Stomach (tissue), 4 donors: ENCODE results near the gene DYNC1H1.

Experiments
- EP300 ChIP-seq: sonication (generic); formaldehyde crosslinking; IDR thresholded peaks from one replicate; pipeline ENCODE4 v1.6.1; 2017; ENCODE audit warnings: antibody characterized with exemption
- POLR2A ChIP-seq, 4 donors: fragments of 450-650 bp; IDR thresholded peaks; one replicate each; pipeline ENCODE4 v1.6.1; 2016; ENCODE audit warnings: antibody characterized with exemption in 4 of 4, control low read depth in 2 of 4, mild to moderate bottlenecking in 1 of 4, moderate library complexity in 1 of 4
- POLR2AphosphoS5 ChIP-seq, 3 donors: sonication (generic); formaldehyde crosslinking; IDR thresholded peaks; one replicate each; pipeline ENCODE4 v1.6.1; 2016; ENCODE audit warnings: antibody characterized with exemption in 3 of 3
- TF ChIP-seq, protein P1 (sequence below), 7 experiments: fragments of 450-650 bp in 4 of 7; fragments of 200-600 bp in 3 of 7; sonication (generic) in 3 of 7; IDR thresholded peaks; one replicate each; pipeline ENCODE4 v1.5.1; 2016 to 2019; ENCODE audit warnings: antibody characterized with exemption in 7 of 7, control low read depth in 2 of 7, mild to moderate bottlenecking in 1 of 7

DNA sequence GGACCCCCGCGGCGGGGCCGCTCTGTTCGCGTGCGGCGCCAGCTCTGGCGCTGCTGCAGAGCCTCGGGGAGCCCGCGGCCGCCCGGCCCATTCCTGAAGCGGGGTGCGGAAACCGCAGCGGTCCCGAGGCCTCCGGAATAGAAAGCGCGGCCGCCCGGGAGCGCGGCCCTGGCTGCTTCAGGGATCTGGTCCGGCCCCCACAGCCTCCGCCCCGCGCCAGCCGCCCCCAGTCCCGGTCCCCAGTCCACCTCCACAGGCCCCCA is 122.3 kb downstream of the DYNC1H1 start:
- TF ChIP-seq, protein P1, sequence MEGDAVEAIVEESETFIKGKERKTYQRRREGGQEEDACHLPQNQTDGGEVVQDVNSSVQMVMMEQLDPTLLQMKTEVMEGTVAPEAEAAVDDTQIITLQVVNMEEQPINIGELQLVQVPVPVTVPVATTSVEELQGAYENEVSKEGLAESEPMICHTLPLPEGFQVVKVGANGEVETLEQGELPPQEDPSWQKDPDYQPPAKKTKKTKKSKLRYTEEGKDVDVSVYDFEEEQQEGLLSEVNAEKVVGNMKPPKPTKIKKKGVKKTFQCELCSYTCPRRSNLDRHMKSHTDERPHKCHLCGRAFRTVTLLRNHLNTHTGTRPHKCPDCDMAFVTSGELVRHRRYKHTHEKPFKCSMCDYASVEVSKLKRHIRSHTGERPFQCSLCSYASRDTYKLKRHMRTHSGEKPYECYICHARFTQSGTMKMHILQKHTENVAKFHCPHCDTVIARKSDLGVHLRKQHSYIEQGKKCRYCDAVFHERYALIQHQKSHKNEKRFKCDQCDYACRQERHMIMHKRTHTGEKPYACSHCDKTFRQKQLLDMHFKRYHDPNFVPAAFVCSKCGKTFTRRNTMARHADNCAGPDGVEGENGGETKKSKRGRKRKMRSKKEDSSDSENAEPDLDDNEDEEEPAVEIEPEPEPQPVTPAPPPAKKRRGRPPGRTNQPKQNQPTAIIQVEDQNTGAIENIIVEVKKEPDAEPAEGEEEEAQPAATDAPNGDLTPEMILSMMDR (IDR thresholded peaks at IDR 0.05): no peak
- TF ChIP-seq EP300: no peak
- TF ChIP-seq POLR2A (IDR thresholded peaks at IDR 0.05): no peak
- TF ChIP-seq POLR2AphosphoS5 (IDR thresholded peaks at IDR 0.05): no peak
